COLO668 (cell line): ENCODE measurements around the gene PEF1.

Source experiments
- DNase-seq: peaks from one replicate; lab custom pipeline; 2025; ENCODE audit not compliant: unreplicated experiment; lab: John Stamatoyannopoulos, UW

PEF1 gene

DNA sequence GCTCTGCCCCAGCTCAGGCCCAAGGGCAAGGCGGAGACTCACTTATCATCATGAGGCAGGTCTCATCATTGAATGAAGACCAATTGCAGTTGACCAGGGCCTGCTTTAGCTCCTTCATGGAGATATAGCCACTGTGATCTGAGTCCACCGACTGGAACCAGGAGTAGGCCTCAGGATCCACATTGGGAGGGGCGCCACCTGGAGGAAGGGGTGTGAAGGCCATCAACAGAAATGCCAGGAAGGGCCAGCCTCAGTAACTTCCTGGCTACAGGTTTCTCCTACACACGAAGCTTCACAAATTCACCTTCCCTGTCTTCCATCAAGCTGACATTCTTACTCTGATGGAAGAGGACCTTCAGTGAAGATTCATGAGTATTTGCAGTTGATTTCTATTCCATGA is 11.6 kb downstream of the PEF1 start:
- DNase-seq = peak; percentile 65

DNA sequence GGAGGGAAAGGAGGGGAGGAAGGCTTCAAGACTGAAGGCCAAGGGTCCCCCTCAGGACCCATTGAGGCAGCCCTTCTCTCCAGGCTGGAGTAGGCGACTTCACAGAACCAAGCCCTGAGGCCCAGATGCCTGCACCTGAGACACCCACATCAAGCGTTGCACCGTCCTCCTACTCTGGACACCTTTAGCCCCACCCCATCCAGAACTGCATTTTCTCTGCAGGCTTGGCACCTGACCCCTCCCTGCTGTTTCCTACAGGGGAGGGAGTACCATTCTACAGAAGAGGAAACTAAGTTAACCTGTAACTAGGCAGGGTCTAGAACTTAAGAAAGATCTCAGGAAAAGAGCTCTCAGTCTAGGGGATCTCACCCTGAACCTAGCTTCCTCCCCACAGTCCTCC is 12.0 kb downstream of the PEF1 start:
- DNase-seq = no peak

DNA sequence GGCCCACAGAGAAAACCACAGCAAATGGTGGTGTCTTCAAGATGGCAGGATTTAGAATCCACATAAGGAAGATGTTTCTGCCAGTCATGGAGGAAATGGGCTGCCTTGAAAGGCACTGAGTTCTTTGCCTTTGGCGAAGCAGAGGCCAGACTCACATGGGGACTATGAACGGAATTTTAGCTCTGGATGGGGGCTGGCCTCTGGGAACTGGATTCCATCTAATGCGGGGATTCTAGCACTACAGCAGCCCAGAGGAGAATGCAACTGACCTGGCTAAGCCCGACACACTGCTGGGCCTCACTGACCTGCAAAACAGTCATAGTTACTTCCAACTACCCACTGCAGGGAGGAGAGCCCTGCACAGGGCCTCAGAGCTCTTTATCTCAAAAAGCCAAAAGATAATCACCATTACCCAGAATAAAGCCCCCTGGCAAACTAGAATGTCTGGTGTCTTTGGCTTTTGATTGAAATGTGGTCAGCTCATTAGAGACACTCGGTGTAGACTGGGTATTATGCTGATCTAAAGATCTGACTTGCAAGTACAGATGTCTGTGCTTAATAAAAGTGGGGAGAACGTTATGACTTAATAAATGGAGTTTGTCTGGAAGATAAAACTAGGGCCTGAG is 15.6 kb downstream of the PEF1 start:
- DNase-seq = no peak

DNA sequence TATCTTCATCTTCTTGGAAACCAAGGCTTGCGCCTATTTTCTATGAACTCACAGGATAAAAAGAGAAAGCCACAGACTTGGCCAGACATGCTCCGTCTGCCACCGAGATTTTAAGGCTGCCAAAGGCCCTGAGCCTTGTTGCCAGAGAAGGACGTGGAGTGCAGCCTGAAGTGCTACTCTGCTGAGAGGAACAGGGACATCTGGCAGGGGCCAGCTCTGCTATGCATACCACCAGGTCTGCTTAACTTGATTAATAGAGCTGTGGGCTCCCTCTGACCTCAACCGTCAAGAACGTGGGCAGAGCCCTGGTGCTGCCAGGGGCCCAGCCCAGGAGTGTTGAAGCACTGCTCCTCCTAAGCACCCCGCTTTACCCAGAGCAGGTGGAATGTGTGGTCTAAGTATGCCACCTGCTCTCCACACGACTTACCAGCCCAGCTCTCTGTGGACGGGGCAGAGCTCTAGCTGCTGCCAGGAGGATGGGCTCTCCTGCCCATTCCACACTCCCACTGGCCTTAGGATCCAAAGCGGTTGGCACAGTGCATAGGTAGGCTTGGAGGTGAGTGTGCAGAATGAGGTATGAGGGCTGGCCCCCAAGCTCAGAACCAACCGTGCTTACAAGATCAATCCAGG is 16.6 kb downstream of the PEF1 start:
- no peak for DNase-seq

DNA sequence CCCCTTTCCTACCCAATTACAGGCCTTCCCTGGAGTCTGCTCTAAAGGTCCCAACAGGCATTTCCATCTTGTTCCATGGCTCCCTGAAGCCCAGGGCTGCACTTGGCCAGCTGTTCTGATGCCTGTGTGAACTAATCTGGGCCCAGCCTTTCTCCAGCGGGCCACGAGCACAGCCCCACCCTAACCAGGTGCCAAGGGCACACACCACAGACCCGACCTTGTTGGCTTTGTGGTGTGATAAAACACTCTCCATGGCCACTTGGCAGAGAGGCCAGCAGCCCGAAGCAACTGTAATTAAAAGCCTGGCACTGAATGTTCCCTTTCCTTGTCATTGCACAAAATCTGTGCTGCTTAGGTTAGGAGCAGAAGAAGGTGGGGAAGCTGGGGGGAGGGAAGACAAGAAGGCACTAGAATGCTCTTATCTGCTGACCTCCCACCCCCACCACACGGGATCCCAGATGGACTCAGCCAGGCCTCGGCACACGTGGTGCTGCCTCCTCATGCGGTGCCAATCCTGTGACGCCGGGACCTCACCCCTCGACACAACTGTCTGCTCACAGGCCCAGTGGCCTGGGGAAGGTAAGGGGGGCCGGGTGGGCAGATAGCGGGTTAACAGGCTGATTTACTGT is 17.3 kb downstream of the PEF1 start:
- no peak for DNase-seq

DNA sequence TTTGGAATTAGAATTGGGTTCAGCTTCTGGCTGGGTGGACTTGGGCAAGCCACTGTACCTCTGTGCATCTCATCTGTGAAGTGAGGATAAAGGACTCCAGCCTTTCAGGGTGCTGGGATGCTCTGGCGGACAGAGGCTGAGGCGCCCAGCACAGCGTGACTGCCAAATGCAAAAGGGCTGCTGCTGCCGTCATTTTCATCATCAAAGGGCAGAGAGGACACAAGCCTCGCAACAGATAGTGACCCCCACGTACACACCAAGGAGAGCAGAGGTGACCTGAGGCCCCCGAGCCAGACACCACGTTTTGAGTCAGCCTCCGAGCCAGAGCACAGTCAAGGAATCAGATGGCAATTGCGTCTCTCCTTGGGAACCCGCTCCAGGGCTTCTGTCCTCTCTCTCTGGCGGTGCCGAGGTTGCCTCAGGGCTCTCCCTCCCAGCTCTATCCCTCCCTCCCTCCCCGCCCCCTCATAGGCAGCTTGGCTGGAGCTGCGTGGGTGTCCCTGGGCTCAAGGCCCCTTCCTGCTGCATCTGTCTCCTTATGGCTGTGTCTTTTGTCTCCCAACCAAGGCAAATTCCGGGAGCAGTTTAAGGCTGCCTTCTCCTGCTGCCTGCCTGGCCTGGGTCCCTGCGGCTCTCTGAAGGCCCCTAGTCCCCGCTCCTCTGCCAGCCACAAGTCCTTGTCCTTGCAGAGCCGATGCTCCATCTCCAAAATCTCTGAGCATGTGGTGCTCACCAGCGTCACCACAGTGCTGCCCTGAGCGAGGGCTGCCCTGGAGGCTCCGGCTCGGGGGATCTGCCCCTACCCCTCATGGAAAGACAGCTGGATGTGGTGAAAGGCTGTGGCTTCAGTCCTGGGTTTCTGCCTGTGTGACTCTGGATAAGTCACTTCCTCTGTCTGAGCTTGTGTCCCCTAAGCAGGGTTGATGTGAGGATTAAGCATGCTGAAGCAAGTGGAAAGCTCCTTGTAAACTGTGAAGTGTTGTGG is 18.2 kb downstream of the PEF1 start:
- no peak for DNase-seq

DNA sequence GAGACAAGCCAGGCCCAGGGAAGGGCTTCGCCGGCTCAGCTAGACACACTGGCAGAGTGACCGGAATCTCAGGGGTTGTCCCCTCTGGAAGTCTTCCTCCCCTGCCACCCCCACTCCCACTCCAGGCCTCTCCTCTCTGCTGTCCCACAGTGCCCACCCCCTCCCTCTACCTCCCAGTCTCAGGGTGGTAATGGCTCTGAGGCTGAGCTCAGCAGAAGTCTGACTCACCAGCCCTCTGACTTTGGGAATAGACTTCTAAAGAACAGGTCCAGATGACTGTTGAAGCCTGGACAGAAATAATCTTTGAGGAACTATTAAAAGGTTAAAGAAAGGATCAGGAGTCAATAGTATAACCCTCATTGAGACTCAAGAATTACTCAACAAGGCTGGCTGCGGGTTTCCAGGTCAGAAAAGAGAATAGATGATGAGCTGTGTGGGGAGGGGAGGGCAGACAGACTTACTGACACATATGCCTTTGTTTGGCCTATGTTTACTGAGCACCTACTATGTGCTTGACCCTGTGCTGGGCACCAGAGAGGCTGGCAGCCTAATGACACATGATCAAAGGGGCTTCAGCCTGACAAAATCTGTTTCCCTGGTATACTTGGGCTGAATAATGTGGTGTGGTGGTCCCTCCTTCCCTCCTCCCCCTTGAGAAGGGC is 19.0 kb downstream of the PEF1 start:
- DNase-seq = no peak

DNA sequence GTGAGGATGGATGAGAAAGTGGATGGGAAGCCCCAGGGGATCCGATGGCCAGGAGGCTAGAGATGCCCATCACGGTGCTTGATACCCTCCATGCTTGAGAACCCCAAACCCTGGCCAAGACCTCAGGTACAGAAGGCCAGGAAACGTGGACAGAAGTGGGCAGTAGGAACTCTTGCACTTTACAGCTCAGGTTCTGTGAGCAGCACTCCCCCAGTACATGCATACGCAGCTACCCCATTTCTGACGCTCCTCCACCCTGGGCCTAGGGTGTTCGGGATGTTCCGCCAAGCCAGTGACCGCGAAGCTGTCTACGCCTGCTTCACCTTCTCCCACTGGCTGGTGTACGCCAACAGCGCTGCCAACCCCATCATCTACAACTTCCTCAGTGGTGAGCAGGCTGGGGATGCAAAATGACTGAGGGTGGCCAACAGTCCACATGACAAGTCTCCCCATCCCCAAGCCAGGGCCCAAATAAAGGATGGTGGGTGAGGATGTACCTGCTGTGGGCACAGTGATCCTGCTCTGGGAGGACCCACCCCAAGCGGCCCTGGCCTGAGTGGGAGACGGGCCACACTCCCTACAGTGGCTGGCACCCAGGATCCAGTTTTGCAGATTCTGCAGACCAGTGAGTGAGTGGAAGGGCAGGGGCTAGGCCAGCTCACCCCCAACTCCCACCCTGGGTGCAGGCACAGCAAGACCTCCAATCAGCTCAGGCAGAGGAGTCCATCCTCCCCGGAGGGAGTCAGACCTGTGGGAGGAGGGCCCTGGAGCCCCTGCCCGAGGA is 19.8 kb downstream of the PEF1 start:
- DNase-seq = no peak

DNA sequence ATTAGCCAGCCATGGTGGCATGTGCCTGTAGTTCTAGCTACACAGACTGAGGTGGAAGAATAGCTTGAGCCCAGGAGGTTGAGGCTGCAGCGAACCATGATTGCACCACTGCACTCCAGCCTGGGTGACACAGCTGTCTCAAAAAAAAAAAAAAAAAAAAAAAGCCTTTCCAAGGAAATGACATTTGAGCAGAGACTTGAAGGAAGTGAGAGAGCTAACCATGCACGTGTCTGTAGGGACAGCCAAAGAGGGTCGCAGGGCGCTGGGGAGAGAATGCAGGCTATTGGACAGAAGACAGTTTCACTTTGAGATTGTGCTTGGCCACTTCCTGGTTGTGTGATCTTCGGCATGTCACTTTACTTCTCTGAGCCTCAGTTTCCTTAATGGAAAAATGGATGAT is 20.4 kb downstream of the PEF1 start:
- DNase-seq = no peak

DNA sequence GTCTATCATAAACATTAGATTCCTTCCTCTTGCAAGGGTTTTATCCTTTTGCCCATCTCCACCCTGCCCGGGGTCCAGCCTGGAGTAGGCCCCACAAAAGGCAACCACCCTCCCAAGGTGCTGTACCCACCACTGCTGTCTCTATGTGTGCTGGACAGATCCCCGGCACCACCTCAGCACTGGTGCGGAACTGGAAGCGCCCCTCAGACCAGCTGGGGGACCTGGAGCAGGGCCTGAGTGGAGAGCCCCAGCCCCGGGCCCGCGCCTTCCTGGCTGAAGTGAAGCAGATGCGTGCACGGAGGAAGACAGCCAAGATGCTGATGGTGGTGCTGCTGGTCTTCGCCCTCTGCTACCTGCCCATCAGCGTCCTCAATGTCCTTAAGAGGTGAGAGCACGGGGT is 21.3 kb downstream of the PEF1 start:
- DNase-seq = no peak

DNA sequence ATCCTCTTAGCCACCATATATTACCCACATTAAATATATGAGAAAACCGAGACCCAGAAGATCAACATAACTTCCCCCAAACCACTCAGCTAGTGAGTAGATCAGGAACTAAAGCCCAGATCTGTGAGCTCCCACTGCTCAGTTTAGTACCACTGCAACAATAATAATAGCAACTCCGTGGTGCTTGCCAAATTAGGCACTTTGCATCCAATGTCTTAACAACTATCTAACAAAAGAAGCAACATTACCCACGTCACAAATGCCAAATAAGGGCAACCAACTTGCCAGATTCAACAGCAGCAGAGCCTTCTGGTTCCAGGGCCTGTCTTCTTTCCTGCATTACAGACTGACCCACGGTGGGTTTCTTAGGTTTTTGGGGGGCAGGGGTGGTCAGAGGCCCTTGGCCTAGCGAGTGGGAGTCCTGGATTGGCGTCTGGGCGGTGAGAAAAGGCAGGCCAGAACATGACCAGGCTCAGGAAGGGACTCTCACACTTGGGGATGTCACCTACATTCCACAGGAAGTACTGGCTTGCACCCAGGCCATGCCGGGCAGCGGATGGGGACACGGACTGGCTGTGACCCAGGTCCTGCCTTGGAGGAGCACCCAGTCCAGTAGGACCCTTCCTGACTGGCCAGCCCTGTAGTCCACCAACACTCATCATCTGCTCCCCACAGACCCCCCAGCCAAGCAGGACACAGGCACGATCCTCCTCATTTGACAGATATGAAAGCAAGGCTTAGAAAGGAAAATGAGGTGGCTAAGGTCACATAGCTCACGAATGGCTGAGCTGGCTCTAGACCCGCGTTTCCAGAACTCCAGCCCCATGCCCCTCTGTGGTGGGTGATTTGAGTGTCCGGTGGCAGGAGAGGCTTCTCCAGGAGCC is 22.6 kb downstream of the PEF1 start:
- no peak for DNase-seq

DNA sequence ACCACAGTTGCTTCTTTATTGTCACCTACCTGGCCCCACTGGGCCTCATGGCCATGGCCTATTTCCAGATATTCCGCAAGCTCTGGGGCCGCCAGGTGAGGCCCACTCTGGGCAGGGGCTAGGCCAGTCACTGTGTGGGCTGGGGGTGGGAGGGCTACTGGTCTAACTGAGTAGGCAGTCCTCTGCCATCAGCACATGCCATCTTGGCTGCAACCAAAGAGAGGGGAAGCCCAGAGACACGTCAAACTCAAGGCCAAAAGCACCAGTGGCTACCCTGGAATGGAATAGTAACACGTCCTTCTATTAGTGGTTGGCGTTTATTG is 23.2 kb downstream of the PEF1 start:
- no peak for DNase-seq

DNA sequence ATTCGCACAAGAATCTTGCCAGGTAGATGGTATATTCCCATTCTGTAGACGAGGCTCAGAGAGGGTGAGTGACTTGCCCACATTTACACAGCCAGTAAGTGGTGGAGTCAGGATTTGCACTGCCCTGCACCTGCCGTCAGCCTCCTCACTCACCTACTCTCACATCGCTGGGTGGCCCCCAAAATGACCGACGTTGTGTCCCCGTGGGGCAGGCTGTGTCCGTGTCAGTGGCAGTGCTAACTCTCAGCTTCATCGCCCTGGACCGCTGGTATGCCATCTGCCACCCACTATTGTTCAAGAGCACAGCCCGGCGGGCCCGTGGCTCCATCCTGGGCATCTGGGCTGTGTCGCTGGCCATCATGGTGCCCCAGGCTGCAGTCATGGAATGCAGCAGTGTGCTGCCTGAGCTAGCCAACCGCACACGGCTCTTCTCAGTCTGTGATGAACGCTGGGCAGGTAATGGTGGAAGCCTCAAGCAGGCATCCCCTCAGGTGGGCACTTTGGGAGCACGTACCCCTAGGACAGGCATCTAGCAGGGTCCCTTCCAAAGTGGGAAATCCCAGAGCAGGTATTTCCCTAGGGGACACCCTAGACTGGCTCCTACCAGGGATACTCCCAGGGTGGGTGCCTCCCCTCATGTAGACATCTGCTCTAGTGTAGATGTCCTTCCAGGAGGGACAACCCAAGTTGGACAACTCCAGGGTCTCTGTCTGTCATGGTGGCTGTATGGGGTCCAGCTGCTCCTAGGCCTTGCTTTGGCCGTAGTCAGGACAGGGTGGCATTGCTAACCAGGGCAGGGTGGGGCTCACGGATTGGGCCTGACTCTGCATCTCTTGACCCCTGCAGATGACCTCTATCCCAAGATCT is 23.8 kb downstream of the PEF1 start:
- DNase-seq = no peak

DNA sequence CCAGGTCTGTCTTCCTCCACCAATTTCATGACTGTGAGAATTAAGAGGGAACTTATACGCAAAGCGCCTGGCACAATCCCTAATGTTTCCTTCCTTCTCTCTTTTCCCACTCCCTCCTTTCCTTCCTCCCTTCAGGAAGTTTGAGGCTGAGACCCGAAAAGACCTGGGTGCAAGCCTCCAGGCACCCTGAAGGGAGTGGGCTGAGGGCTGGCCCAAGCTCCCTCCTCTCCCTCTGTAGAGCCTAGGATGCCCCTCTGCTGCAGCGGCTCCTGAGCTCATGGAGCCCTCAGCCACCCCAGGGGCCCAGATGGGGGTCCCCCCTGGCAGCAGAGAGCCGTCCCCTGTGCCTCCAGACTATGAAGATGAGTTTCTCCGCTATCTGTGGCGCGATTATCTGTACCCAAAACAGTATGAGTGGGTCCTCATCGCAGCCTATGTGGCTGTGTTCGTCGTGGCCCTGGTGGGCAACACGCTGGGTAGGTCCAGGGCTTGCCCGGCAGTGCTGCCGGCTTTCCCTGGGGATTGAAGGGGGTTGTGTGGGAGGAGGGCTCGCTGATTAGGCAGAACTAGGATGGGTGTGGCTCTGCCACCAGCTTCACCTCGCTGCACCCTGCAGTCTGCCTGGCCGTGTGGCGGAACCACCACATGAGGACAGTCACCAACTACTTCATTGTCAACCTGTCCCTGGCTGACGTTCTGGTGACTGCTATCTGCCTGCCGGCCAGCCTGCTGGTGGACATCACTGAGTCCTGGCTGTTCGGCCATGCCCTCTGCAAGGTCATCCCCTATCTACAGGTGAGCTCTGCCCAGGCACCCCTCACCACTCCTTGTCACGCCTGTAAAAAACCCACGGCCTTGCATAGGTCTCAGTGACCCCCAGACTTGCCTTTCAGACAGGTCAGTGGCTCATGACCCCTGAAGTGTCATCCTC is 25.5 kb downstream of the PEF1 start:
- DNase-seq = peak; percentile 28

DNA sequence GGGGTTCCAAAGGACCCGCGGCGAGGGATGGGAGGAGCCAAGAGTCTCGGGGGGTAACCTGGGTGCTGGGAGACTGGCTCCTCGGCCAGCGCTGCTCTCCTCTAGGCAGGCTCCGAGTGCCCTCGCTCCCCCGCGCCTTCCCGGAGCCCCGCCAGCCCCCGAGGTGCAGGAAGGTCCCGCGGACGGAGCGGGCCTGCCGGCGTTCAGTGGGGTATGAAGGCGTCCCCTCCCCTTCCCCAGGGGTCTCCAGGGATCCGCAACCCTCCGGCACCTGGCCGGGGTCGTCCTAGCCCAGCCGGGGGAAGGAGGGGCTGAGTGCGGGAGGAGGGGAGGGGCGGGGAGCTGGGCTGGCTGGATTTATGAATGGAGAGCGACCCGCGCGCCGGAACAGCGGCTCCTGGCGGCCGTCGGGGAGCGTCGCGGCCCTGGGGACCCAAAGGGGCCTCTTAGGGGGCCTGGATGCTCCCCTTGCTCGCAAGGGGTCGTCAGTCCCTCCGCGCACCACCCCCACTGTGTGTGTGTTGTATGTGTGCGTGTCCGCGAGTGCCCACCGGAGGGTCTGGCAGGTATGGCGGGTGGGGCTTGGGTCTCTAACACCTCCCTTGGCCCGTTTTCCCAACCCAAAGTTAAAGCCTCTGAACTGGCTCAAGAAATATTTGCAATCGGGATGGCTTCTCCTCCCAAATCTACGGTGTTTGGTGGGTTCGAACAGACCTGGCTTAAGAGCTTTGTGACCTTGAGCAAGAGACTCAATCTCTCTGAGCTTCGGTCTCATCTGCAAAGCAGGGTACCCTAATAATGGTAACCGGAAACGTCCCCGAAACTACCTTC is 26.5 kb downstream of the PEF1 start:
- peak; percentile 66 for DNase-seq

DNA sequence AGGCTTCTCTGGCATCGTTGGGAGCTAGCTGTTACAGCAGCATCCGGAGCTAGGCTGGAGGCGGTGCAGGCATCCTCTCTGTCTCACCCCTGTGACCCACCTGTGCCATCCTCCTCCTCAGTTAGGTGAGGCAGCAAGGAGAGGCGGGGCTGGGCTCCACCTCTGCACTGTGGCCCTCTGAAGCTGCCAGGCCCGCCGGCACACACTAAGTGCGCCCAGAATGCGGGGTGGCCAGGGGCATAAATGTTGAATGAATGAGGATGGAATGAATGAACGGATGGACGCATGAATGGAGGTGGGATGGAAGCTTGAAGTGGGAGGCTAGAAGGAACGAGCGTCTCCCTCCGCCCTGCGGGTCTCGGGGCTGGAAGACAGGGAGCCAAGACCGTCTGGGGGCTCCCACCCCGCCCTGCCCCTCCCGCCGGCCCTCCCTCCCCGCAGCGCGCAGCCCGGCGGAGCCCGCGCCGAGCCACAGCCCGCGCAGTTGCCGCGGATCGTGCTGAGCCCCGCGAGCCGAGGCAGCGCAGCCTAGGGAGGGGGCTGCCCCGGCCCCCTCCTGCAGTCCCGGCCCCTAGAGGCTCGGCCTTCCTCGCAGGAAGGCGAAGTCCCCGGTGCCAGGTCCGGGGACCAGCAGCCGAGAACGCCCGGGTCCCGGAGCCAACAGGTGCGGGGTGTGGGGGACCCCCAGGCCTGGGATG is 27.3 kb downstream of the PEF1 start, which contains the start of gene HCRTR1:
TSS of gene HCRTR1 (plus strand) at position 472 of the 698 bp plus-strand sequence. CDS start 1,504 bp downstream, outside the sequence.
- DNase-seq = no peak
